Islet precursor cell (in vitro differentiated cells): Measurements from ENCODE around the gene ARHGAP11A.

Experiments used
- DNase-seq: peaks from one replicate; pipeline ENCODE4 v3.0.0-alpha.2; 2018

Gene ARHGAP11A

GRCh38 chr15:32688151-32688639 lies 72.9 kb downstream of the ARHGAP11A start:
- DNase-seq, result no peak
